ENCODE measurements around the gene NR4A1. TPM values are rescaled to one million over a fixed set of nuclear protein-coding genes. Genes with fewer than 3 reads are reported as not detected.
A peak's percentile ranks its signal among the peaks of the same experiment; 100 is the strongest.

The NR4A1 gene
- total and polyA plus RNA-seq, 7 donors = 17.5 to 92.8 (median 50.2) TPM

- Histone ChIP-seq H3K27me3 (ENCODE audit: insufficient read depth in 3 of 3, low read length in 2 of 3) (no peaks in the 10 kb centered on the region), H3K9me3 (no peaks in the 10 kb centered on the region), H3K27ac (peak overlapping the region; percentile 93), H3K36me3 (ENCODE audit: insufficient read depth in 1 of 2, low read depth in 1 of 2) (no peaks in the 10 kb centered on the region), H3K4me1 (peaks cover 51% of the 10 kb centered on the region), H3K4me3 (peak overlapping the region; percentile 60)
- TF ChIP-seq, protein P1, sequence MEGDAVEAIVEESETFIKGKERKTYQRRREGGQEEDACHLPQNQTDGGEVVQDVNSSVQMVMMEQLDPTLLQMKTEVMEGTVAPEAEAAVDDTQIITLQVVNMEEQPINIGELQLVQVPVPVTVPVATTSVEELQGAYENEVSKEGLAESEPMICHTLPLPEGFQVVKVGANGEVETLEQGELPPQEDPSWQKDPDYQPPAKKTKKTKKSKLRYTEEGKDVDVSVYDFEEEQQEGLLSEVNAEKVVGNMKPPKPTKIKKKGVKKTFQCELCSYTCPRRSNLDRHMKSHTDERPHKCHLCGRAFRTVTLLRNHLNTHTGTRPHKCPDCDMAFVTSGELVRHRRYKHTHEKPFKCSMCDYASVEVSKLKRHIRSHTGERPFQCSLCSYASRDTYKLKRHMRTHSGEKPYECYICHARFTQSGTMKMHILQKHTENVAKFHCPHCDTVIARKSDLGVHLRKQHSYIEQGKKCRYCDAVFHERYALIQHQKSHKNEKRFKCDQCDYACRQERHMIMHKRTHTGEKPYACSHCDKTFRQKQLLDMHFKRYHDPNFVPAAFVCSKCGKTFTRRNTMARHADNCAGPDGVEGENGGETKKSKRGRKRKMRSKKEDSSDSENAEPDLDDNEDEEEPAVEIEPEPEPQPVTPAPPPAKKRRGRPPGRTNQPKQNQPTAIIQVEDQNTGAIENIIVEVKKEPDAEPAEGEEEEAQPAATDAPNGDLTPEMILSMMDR (IDR thresholded peaks at IDR 0.05) = no peak
- intact Hi-C loops (cut with DNase I) = no loop called here
- WGBS, 3 donors = 57 to 76% (median 63%) methylated on average over 13 of the region's 13 CpGs
- DNase-seq (no peak), ATAC-seq (no peak)
These were observed 17.6 kb upstream of the NR4A1 start for GRCh38 chr12:52033446-52034140.

DNA sequence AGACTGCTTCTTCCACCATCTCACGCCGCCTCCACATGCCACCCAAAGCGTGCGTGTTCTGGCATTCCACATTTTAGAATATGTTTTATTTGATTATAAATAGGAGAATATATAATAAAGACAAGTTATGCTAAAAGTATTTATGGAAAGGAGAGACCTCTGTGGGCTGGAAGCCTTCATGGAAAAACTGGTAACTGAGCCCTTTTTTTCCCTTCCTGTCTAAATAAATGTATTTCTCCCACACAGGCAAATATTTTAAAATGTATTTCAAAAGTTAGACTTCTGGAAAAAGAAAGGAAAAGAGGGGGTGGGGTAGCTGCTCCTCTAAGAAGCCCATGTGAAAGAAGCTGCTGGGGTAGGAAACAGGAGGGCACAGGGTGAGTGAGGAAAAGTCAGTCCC lies 16.1 kb upstream of the NR4A1 start:
- Histone ChIP-seq H3K27me3 (ENCODE audit: insufficient read depth in 3 of 3, low read length in 2 of 3) (no peaks in the 10 kb centered on the region), H3K36me3 (ENCODE audit: insufficient read depth in 1 of 2, low read depth in 1 of 2) (no peaks in the 10 kb centered on the region), H3K4me3 (no peak overlapping the region), H3K4me1 (peaks cover 50% of the 10 kb centered on the region), H3K9me3 (no peaks in the 10 kb centered on the region), H3K27ac (peak overlapping the region; percentile 93)
- no peak for DNase-seq
- intact Hi-C loops (cut with DNase I) = no loop called here
- no peak for ATAC-seq
- TF ChIP-seq, protein P1 (IDR thresholded peaks at IDR 0.05) = no peak
- WGBS, 3 donors = 92 to 99% (median 94%) methylated on average over 4 of the region's 4 CpGs

- H3K27ac ChIP-seq = peak overlapping the region; percentile 93
- H3K4me3 ChIP-seq = no peak overlapping the region
- TF ChIP-seq, protein P1 (IDR thresholded peaks at IDR 0.05) = no peak
- no peak for DNase-seq
- H3K4me1 ChIP-seq = peaks cover 50% of the 10 kb centered on the region
- ATAC-seq = no peak
- no peaks in the 10 kb centered on the region for H3K36me3 ChIP-seq (ENCODE audit: insufficient read depth in 1 of 2, low read depth in 1 of 2)
- no peaks in the 10 kb centered on the region for H3K27me3 ChIP-seq (ENCODE audit: insufficient read depth in 3 of 3, low read length in 2 of 3)
- intact Hi-C loops (cut with DNase I) = no loop called here
- 63 to 88% (median 76%) methylated on average over 2 of the region's 2 CpGs for WGBS, 3 donors
- H3K9me3 ChIP-seq = no peaks in the 10 kb centered on the region
These were observed 15.3 kb upstream of the NR4A1 start for GRCh38 chr12:52035926-52036325.

GRCh38 chr12:52036587-52037171 lies 14.6 kb upstream of the NR4A1 start:
- WGBS, 3 donors = 4 to 21% (median 4%) methylated on average over 27 to 53 of the region's 53 CpGs
- Histone ChIP-seq H3K9me3 (no peaks in the 10 kb centered on the region), H3K27ac (peak overlapping the region; percentile 93), H3K4me3 (peak overlapping the region; percentile 62), H3K27me3 (ENCODE audit: insufficient read depth in 3 of 3, low read length in 2 of 3) (no peaks in the 10 kb centered on the region), H3K4me1 (peaks cover 55% of the 10 kb centered on the region), H3K36me3 (ENCODE audit: insufficient read depth in 1 of 2, low read depth in 1 of 2) (no peaks in the 10 kb centered on the region)
- intact Hi-C loops (cut with DNase I) = no loop called here
- ATAC-seq (peak; percentile 72 to 79 (median 72)), DNase-seq (peak; percentile 90 to 95)
- TF ChIP-seq, protein P1 (IDR thresholded peaks at IDR 0.05) = no peak

Measured in psoas muscle (tissue), 8 donors.